NCI-H2107 (cell line): Measurements from ENCODE around the gene ZDHHC4.

Experiments
- DNase-seq: peaks from one replicate; lab custom pipeline; 2025; lab: John Stamatoyannopoulos, UW

The ZDHHC4 gene

DNA sequence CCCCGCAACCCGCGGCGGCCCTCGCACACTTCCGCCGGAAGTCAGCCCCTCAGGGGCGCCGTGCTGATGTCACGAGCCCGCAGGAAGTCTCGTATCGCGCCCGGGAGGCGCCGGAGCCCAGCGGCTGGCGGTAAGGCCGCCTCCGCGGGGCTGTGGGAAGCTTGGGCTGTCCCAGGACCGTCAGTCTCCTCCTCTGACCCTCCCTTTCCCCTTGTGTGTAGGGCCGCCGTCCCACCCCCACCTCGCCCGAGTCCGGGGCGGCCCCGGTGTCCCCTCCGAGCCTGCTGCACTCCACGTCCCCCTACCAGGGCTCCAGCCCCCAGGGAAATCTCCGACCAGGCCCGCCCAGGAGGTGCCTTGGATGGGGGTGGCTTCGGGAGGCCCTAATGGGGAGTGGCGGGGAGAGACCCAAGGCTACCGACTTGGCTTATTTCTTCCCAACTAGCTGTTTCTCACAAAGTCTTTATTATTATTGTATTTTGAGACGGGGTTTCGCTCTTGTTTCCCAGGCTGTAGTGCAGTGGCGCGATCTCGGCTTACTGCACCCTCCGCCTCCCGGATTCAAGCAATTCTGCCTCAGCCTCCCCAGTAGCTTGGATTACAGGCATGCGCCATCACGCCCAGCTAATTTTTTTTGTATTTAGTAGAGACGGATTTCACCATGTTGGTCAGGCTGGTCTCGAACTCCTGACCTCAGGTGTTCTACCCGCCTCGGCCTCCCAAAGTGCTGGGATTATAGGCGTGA is at the start of gene ZDHHC4:
Gene ZDHHC4, plus strand, starts transcription at position 86 of the 745 bp plus-strand sequence. CDS start 3,108 bp downstream, outside the sequence.
- DNase-seq = peak; percentile 82

DNA sequence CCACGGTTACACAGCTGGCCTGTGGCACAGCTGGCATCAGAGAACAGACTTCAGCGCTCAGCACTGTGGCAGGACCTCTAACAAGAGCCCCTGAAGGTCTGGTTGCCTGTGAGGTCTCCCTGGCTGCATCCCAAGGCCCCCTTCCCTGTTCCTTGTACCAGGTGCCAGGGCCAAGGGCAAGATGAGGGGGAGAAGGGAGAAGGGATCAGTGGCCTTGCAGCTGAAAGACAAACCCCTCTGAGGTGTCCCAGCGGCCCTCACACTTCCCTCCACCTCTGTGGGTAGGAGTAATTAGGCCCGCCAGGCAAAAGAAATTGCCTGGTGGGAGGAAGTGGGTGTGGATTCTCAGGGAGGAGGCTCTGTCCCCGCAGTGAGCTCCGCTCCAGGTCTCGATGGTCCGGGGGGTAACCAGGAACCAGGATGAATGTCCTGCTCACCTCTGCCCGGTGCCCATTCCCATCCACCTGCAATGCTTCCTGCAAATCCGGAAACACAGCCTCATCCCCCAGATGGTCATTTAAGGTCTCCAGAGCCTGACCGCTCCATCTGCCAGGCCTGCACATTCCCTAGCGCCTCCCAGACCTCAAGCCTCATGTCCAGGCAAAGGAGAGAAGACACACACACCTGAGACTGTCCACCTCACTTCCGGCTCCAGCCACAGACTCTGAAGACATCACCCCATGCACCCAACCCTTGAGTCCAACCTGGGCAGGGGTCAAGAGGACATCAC is 48.7 kb upstream of the ZDHHC4 start:
- DNase-seq = no peak

DNA sequence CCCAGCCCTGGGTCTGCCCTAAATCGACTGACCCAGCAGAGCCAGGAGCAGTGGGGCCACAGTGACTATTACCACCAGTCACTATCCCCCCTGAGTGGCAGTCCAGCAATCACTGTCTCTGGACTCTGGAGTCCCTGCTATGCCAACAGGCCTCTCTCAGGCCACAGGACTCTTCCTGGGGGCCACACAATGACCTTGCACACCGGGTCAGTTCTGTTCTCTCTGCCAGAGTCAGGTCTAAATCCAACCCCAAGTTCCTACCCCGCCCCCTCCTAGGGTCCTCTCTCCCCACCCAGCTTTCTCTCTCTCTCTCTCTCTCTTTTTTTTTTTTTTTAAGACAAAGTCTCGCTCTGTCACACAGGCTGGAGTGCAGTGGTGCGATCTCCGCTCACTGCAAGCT is 47.6 kb upstream of the ZDHHC4 start:
- DNase-seq = no peak

DNA sequence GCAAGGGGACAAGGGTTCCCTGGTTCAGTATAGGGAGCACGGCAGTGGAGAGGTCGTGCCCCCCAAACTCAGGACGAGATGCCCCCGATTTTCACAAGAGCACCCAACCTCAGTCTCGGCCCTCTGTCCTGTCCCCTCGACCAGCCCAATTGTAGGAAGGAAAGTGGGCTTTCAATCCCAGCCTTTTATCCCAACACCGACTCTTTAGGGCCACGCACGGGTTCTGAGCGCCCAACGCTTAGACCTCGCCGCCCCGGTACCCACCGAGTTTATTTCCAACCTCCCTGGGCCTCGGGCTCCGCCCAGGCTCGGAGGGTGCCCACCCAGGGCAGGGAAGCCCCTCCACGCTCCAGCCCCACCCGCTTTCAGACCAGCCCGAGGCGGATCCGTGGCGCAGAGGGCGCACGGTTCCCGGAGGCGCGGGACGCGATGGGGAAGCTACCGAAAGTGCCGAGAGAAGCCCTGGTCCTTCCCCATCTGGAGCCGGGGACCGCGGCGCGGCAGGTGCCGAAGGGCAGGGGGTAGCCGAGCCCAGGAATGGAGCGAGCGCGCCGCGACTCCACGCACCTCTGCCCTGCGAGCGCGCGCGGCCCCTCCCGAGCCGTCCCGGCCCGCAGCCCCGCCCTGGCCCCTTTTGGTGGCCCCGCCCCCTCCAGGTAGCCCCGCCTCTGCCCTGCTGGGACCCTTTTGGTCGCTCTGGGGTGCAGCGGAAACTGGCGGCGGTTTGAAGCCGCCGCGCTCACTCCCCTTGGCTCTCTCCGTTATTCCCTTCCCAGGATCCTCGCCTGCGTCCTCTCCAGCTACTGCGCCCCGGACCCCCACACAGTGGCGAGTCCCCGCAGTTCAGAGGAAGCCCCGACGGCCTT is 46.4 kb upstream of the ZDHHC4 start:
- no peak for DNase-seq

DNA sequence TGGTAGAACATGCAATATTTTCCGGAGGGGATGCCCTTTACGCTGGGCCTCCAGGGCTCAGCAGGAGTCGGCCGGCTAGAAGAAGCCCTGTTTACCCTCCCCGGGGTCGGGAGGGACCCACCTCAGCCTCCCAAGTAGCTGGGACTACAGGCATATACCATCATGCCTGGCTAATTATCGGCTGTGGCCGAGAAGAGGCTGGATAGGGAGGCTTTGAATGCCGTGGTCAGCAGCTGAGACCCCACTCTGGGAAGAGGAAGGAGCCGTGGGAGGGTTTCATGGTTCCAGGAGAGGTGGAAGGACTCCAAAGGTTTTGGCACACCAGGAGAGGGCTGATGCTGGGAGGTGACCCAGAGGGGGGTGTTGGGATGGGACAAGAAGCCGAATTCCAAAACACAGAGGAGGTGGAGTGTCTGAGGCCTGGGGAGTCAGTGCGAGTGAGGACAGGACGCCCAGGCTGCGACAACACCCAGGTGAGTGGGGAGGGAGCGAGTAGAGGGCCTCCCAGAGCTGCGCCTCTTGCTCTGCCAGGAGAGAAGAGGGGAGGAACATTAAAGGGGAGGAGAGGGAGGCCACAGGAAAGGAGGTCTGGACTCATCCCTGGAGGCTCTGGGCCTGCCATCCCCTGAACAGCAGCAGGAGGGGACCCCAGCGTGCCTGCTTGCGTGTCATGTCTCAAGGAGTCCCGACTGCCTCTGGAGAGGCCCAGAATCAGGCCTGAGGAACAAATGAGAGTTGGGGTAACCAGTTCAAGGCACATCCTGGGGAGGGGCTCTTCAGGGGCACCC is 45.6 kb upstream of the ZDHHC4 start:
- DNase-seq = no peak

DNA sequence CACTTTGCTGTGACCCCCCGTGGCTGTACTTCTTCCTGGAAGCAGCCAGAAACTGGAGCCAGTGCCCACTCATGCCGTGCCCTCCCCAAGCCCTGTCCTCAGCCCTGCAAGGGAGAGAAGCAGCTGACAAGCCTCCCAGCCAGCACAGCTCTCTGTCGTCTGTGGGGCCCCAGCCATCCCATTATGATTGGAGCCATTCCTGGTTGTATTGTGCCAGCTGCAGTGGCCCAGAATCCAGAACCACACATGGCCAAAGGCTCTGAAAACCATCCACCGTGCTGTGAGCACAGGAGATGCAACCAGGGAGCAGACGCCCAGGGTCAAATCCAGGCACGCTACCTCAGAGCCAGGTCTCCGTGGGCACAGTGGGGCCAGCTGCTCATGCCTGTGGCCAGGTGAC is 44.7 kb upstream of the ZDHHC4 start:
- no peak for DNase-seq

DNA sequence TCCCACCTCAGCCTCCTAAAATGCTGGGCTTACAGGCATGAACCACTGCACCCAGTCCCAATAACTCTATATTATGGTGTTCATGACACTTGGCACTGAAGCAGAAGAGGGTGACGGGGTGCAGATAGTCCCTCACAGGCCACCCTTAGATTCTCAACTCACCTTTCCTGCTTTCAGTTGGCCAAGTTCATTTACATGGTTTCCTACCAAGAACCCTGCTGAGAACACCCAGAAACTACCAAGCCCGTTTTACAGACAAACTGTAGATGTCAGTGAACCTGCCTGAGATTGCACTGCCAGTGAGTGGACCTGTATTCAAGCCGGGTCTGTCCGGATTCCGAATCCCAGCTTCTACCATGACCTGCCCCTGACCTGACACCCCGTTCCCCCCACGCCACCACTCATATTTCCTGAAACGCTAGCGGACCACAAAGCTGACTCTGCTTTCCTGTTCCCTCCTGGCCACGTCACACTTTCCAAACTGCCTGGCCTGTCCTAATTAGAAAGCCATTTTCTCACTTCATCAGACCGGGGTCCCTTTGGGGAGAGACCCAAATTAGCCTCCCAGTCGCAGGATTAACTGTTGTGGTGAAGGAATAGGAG is 43.3 kb upstream of the ZDHHC4 start:
- no peak for DNase-seq

DNA sequence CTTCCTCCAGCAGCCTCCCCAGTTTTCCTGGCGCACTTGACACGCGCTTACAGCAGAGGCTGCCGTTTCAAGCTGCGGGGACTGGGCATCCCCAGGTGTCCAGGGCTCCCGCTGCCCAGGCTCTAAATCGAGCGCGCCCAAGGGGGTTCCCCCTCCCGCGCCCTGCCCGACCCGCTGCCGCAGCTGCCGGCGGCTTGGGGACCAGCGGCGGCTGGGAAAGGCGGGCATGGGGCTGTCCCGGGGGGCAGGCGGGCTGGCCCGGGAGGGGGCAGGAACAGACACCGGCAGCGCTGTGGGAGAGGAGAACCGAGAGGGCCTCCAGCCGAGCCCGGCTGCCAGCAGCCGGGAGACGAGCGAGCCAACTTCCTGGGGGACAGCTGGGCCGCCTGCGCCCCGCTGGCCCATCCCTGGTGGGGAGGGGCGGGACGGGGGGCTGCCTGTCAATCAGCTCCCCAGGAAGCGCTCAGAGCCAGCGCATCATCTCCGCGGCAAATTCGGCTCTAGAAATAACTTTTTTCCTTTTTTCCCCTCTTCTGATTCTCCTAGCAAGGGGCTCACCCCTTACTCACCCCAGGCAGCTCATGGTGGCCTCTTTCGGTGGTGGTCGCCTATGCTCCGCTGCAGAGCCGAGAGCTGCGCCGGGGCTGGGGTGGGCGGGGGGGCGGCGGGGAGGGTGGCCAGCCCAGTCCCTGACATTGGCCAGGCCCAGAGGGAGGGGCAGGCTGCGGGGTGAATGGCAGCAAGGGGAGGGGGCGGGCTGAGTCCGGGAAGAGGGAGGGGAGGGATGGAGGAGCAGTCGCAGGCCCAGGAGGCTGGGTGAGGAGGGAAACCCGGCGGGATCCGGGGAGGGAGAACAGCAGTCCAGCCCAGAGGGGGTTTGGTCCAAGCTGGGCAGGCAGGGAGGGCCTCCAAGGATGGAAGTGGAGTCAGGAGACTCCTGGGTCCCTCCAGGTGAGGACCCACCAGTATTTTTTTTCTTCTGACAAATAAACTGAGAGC is 40.7 kb upstream of the ZDHHC4 start:
- DNase-seq = no peak

DNA sequence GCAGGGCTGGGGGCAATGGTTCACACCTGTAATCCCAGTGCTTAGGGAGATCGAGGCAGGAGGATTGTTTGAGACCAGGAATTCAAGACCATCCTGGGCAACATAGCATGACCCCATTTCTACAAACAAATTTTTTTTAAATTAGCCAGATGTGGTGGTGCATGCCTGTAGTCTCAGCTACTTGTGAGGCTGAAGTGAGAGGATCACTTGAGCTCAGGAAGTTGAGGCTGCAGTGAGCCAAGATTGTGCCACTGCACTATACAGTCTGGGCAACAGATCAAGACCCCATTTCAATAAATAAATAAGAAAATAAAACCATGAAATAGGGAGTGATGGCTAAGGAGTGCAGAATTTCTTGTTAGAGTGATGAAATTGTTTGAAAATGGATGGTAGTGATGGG is 34.9 kb upstream of the ZDHHC4 start:
- DNase-seq = no peak

DNA sequence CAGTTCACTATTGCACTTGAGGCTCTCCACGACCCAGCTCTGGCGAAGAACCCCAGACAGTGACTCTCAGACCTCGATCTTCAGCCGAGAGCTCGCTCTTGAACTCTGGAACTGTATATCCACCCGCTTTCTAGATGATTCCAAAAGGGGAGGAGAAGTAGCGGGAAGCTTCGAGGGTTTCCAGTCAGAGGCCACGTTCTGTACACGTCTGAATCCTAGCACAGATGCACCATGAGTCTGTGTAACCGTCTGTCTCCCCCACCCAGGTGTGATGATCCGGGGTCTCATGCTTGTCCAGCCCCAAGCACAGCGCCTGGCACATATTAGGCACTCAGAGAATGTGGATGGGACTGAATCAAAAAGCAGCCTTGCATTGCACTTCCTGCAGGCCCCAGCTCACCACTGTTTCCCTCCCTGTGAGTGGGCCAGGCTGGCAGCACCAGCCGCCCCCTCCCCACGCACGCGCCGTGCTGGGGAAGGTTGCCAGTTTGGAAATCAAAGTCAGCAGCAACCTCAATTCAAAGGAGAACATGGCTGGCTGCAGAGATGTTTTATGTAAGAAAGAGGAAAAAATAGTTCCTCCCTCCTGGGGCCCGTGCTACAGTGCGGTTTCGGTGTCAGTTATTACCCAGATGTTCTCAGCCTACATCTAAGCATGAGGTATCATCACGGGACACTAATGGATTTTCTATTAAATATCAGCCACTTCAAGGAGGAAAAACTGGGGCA is 31.7 kb upstream of the ZDHHC4 start:
- no peak for DNase-seq

DNA sequence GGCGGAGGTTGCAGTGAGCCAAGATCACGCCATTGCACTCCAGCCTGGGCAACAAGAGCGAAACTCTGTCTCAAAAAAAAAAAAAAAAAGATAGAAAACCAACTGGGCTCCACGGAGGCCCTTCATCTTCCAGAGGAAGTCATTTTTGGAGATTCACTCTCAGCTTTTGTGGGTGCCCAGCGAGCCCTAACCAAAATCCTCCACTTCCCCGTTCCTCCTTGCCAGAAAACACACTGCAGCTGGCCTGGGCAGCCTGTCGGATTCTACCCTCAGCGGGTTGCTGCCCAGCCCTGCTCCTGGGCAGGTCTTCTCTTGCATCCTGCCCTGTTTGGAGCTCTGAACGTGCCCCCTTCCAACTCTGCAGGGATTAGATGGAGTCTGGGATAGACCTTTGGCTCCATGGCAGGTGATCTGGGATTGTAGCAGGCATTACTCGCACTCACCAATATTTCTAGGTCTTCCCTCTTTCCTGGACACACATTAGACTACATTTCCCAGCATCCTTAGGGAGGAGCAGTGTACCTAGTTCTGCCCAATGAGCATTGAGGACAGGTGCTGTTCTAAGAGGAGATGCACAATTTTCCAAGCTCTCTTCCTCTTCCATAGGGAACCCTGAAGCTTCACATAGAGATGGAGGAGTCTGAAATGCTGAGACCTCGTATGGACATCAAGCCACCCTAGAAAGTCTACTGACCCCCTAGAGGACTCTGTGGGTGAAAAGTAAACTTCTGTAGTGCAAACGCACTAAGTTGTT is 30.6 kb upstream of the ZDHHC4 start:
- DNase-seq = no peak

DNA sequence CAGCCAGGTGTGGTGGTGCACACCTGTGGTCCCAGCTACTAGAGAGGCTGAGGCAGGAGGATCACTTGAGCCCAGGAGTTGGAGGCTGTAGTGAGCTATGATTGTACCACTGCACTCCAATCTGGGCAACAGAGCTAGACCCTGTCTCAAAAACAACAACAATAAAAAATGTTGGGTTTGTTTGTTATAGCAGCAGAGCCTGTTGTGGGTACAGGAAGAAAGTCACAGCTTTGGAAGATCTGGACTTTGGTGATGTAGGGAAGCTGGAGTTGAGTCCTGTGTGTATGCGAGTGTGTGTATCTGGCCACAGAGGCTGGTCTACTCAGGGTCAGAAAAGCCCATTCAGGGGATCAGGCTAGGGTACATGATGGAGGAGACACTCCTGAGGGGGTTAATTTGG is 29.9 kb upstream of the ZDHHC4 start:
- DNase-seq = no peak

DNA sequence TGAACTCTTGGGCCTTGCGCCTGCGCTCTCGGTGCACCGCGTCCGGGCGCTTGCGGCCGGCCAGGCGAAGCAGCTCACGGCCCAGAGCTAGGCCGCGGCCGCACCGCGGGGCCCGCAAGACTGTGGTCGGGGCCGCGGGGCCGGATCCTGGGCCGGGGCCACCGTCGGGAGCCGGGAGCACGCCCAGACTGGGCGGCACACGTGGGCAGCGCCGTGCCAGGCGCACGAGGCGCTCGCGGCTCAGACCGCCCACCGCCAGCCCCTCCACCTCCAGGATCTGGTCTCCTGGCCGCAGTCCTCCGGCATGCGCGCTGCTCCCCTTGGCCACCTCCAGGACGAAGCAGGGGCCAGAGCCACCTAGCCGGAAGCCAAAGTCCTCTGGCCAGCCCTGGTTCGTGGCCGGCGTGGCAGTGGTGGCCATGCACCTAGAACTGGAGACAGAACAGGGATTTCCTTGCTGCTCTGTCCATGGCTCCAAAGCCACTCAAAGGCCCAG is 26.2 kb upstream of the ZDHHC4 start, which contains the start of gene GRID2IP:
Gene GRID2IP, minus strand, starts transcription at position 446 of the 496 bp plus-strand sequence. Its CDS starts 25 bp downstream, at position 421.
- DNase-seq = no peak

DNA sequence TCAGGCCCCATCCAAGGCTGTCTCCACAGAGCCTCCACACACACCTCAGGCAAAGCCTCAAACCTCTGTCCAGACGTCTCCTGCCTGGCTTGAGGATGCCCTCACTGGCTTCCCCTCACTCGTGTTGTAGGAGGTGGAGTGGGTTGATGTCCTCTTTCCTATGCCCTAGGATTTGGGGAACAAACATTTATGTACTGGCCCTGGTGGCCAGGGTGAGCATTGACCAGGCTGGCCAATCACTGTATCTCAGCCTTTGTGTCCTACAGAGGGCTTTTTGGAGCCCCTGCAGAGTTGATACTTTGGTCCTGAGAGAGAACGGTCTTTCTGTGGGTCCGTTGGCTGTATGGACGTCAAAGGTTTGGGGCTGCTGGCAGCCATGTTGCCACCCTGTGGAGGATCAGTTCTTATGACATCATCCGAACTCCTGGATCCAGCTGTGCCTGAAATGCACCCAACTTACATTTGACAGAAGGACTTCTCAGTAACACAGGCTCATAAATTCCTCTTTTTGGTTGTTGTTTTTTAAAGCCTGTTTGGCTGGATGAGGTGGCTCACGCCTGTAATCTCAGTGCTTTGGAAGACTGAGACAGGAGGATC is 23.7 kb upstream of the ZDHHC4 start:
- DNase-seq = no peak

DNA sequence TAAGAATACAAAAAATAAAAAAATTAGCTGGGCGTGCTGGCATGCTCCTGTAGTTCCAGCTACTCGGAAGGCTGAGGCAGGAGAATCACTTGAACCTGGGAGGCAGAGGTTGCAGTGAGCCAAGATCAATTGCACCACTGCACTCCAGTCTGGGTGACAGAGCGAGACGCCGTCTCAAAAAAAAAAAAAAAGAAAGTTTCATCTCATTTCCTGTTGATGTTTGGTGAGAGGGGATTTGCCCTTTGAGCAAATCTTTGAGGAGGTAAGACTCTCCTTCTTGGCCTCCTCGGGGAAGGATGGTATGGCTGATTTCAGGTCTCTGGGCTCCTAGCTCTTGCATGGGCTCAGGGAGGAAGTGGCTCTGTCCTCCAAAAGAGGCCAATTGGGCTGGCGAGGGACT is 22.4 kb upstream of the ZDHHC4 start:
- DNase-seq = no peak

DNA sequence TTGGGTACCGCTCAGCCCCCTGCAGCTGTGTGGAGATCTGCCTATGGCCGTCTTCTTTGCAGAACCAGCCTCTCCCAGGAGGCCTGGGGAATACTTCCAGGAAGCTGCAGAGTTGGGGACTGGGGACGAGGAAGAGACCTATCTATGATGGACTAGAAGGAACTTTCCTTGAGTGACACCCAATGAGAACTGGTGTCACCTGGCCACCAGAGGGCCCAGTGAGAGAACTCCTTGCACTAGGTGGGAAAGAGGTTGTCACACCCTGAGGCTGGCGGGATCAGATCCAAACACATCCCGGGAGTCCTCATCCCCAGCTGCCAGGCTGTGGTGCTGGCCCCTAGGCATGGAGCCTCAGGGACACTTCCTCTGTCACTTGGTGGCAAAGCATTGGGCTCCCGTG is 21.1 kb upstream of the ZDHHC4 start:
- no peak for DNase-seq

DNA sequence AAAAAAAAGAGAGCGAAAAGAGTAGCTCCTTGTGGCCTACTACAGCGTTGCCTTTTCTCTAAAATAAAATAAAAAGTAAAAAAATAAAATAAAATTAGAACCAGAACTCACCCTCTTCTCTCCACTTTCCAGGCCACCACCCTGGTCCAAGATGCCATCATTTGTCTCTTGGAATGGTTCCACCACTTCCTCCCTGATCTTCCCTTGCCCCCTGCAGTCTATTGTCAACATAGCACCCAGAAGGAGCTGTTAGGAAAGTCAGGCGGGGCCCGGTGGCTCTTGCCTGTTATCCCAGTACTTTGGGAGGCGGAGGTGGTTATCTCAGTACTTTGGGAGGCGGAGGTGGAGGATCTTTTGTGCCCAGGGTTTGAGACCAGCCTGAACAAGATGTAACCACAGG is 18.4 kb upstream of the ZDHHC4 start:
- DNase-seq = no peak

DNA sequence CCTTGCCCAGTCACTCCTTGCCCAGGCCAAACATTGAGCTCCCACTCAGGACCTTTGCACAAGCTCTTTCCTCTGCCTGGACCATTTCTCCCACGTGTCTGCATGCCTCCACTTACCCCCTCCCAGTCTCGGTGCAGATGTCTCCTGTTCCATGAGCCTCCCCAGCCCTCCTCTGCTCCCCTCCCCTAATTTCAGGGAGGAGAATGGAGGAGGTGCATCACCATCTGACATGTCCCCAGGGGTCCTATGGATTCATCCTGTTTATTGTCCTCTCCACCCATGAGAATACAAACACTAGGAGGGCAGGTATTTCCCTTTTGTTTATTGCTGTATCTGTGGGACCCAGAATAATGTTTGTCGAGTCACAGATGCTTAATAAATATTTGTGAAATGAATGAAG is 17.4 kb upstream of the ZDHHC4 start:
- no peak for DNase-seq
